Kidney epithelial cell (primary cell): ENCODE results near the gene MTCL3.

Experiments
- DNase-seq: peaks from one replicate; pipeline ENCODE4 v3.0.0-alpha.2; 2010; ENCODE audit warnings: low read depth
- H3K27me3 ChIP-seq: 2 replicates; pipeline ENCODE4 v1.6.0; 2011; ENCODE audit warnings: low read length; ENCODE audit not compliant: control insufficient read depth, insufficient read depth
- H3K36me3 ChIP-seq: 2 replicates; pipeline ENCODE4 v1.5.1; 2011; ENCODE audit warnings: low read length; ENCODE audit not compliant: control insufficient read depth, insufficient read depth
- H3K4me3 ChIP-seq: 2 replicates; pipeline ENCODE4 v1.5.1; 2011; ENCODE audit warnings: low read depth, mild to moderate bottlenecking, control low read depth, low read length
- CTCF ChIP-seq: IDR thresholded peaks from 2 replicates; pipeline ENCODE4 v1.5.1; 2011; ENCODE audit warnings: mild to moderate bottlenecking, moderate library complexity, low read length, control low read depth, inconsistent platforms; ENCODE audit not compliant: insufficient read depth, poor library complexity, severe bottlenecking

The MTCL3 gene

GRCh38 chr6:127514179-127514772 is 4.9 kb downstream of the MTCL3 start:
- H3K4me3 ChIP-seq: peak overlapping the region; percentile 53
- TF ChIP-seq CTCF: no peak
- no peaks in the 10 kb centered on the region for H3K36me3 ChIP-seq
- H3K27me3 ChIP-seq: no peaks in the 10 kb centered on the region
- DNase-seq: no peak

GRCh38 chr6:127513425-127513824 is 5.7 kb downstream of the MTCL3 start:
- Histone ChIP-seq H3K27me3 (no peaks in the 10 kb centered on the region), H3K4me3 (no peak overlapping the region), H3K36me3 (no peaks in the 10 kb centered on the region)
- DNase-seq: no peak
- TF ChIP-seq CTCF: no peak

GRCh38 chr6:127510876-127511275 is 8.3 kb downstream of the MTCL3 start:
- H3K4me3 ChIP-seq: no peak overlapping the region
- no peak for TF ChIP-seq CTCF
- DNase-seq: no peak
- no peaks in the 10 kb centered on the region for H3K36me3 ChIP-seq
- H3K27me3 ChIP-seq: no peaks in the 10 kb centered on the region

- no peak for TF ChIP-seq CTCF
- no peak overlapping the region for H3K4me3 ChIP-seq
Measured at GRCh38 chr6:127506894-127507293, 12.2 kb downstream of the MTCL3 start.

GRCh38 chr6:127503022-127503421 is 16.1 kb downstream of the MTCL3 start:
- Histone ChIP-seq H3K4me3 (no peak overlapping the region), H3K27me3 (no peaks in the 10 kb centered on the region), H3K36me3 (peaks cover 3% of the 10 kb centered on the region)
- DNase-seq: no peak
- no peak for TF ChIP-seq CTCF

More at GRCh38 chr6:127506894-127507293, 12.2 kb downstream of the MTCL3 start:
- DNase-seq: no peak
- peaks cover 1% of the 10 kb centered on the region for H3K36me3 ChIP-seq
- no peaks in the 10 kb centered on the region for H3K27me3 ChIP-seq

GRCh38 chr6:127497410-127497809 is 21.7 kb downstream of the MTCL3 start:
- no peaks in the 10 kb centered on the region for H3K27me3 ChIP-seq
- H3K4me3 ChIP-seq: no peak overlapping the region
- no peak for DNase-seq
- TF ChIP-seq CTCF: no peak
- peaks cover 1% of the 10 kb centered on the region for H3K36me3 ChIP-seq
